ENCODE results near the gene SMIM43.

The SMIM43 gene

GRCh38 chr4:121764702-121765367, at the start of gene SMIM43:
Gene SMIM43 (minus strand): TSS chr4:121765164. CDS start chr4:121765105, 59 bp downstream.
- H3K27ac ChIP-seq, result no peak within 1 kb of the TSS
- no peak for TF ChIP-seq ZFX (IDR thresholded peaks at IDR 0.05; ENCODE audit: borderline replicate concordance)
- no peak for TF ChIP-seq CTCF (IDR thresholded peaks at IDR 0.05)

GRCh38 chr4:121814756-121815155, 49.8 kb upstream of the SMIM43 start:
- H3K27ac ChIP-seq, result no peak overlapping the region
- TF ChIP-seq CTCF (IDR thresholded peaks at IDR 0.05), result no peak
- no peak for TF ChIP-seq ZFX (IDR thresholded peaks at IDR 0.05; ENCODE audit: borderline replicate concordance)

- TF ChIP-seq ZFX (IDR thresholded peaks at IDR 0.05; ENCODE audit: borderline replicate concordance) (no peak), CTCF (IDR thresholded peaks at IDR 0.05) (no peak)
- H3K27ac ChIP-seq, result no peak overlapping the region
These were observed 46.2 kb upstream of the SMIM43 start for GRCh38 chr4:121811122-121811521.

GRCh38 chr4:121806411-121806810, 41.4 kb upstream of the SMIM43 start:
- H3K27ac ChIP-seq, result no peak overlapping the region
- TF ChIP-seq CTCF (IDR thresholded peaks at IDR 0.05) (no peak), ZFX (IDR thresholded peaks at IDR 0.05; ENCODE audit: borderline replicate concordance) (no peak)

- peak overlapping the region; percentile 78 for H3K27ac ChIP-seq
These were observed 36.7 kb upstream of the SMIM43 start for GRCh38 chr4:121801715-121802075.

GRCh38 chr4:121800961-121801714, 36.2 kb upstream of the SMIM43 start, which contains the start of gene EXOSC9:
Gene EXOSC9 (plus strand): TSS chr4:121801323. CDS start chr4:121801425, 102 bp downstream.
- H3K27ac ChIP-seq, result peak within 1 kb of the TSS; percentile 78
- TF ChIP-seq CTCF (IDR thresholded peaks at IDR 0.05) (no peak), ZFX (IDR thresholded peaks at IDR 0.05; ENCODE audit: borderline replicate concordance) (no peak)

More at GRCh38 chr4:121801715-121802075, 36.7 kb upstream of the SMIM43 start:
- TF ChIP-seq ZFX (IDR thresholded peaks at IDR 0.05; ENCODE audit: borderline replicate concordance) (no peak), CTCF (IDR thresholded peaks at IDR 0.05) (no peak)

GRCh38 chr4:121800638-121800960, 35.6 kb upstream of the SMIM43 start:
- peak overlapping the region; percentile 78 for H3K27ac ChIP-seq
- TF ChIP-seq ZFX (IDR thresholded peaks at IDR 0.05; ENCODE audit: borderline replicate concordance) (no peak), CTCF (IDR thresholded peaks at IDR 0.05) (no peak)
